ENCODE results near the gene MARCHF4.

Gene MARCHF4

GRCh38 chr2:216365518-216365917 lies 6.8 kb downstream of the MARCHF4 start:
- no peak for TF ChIP-seq CTCF (IDR thresholded peaks at IDR 0.05; ENCODE audit: low read length, missing control alignments)
- no peak for DNase-seq (ENCODE audit: low read depth)
- no peak overlapping the region for H3K4me3 ChIP-seq (replicated peaks; ENCODE audit: low read depth, low read length)

GRCh38 chr2:216363221-216363620 lies 9.1 kb downstream of the MARCHF4 start:
- H3K4me3 ChIP-seq (replicated peaks; ENCODE audit: low read depth, low read length) = no peak overlapping the region
- TF ChIP-seq CTCF (IDR thresholded peaks at IDR 0.05; ENCODE audit: low read length, missing control alignments) = no peak
- no peak for DNase-seq (ENCODE audit: low read depth)

- peak; percentile 94 for DNase-seq (ENCODE audit: low read depth)
- H3K4me3 ChIP-seq (replicated peaks; ENCODE audit: low read depth, low read length) = no peak overlapping the region
- TF ChIP-seq CTCF (IDR thresholded peaks at IDR 0.05; ENCODE audit: low read length, missing control alignments) = no peak
These were observed 9.6 kb downstream of the MARCHF4 start for GRCh38 chr2:216362730-216363129.

GRCh38 chr2:216355711-216356110 lies 16.6 kb downstream of the MARCHF4 start:
- DNase-seq (ENCODE audit: low read depth) = no peak
- H3K4me3 ChIP-seq (replicated peaks; ENCODE audit: low read depth, low read length) = no peak overlapping the region
- no peak for TF ChIP-seq CTCF (IDR thresholded peaks at IDR 0.05; ENCODE audit: low read length, missing control alignments)

GRCh38 chr2:216354306-216354705 lies 18.0 kb downstream of the MARCHF4 start:
- no peak for TF ChIP-seq CTCF (IDR thresholded peaks at IDR 0.05; ENCODE audit: low read length, missing control alignments)
- no peak overlapping the region for H3K4me3 ChIP-seq (replicated peaks; ENCODE audit: low read depth, low read length)
- no peak for DNase-seq (ENCODE audit: low read depth)

GRCh38 chr2:216352653-216353270 lies 19.5 kb downstream of the MARCHF4 start:
- DNase-seq (ENCODE audit: low read depth) = no peak
- TF ChIP-seq CTCF (IDR thresholded peaks at IDR 0.05; ENCODE audit: low read length, missing control alignments) = no peak
- no peak overlapping the region for H3K4me3 ChIP-seq (replicated peaks; ENCODE audit: low read depth, low read length)
